Astrocyte (in vitro differentiated cells and primary cell): Measurements from ENCODE around the gene SLC25A21. TPM values are rescaled to one million over a fixed set of nuclear protein-coding genes. Genes with fewer than 3 reads are reported as not detected.

Source experiments
- DNase-seq: peaks from one replicate; pipeline ENCODE4 v3.0.0-alpha.2; 2010; ENCODE audit warnings: low read depth
- FAIRE-seq: peaks from 2 replicates; lab custom pipeline; 2011; peaks lifted over from hg19 to GRCh38; lab: Jason Lieb, UNC
- H2AFZ ChIP-seq: 2 replicates; pipeline ENCODE4 v1.6.0; 2012; ENCODE audit warnings: low read depth, low read length, inconsistent platforms
- H3K27ac ChIP-seq: 2 replicates; pipeline ENCODE4 v1.5.1; 2011; ENCODE audit warnings: low read depth, low read length, inconsistent platforms
- H3K27me3 ChIP-seq: 2 replicates; pipeline ENCODE4 v1.6.0; 2011; ENCODE audit warnings: low read length, inconsistent platforms; ENCODE audit not compliant: insufficient read depth
- H3K36me3 ChIP-seq: 2 replicates; pipeline ENCODE4 v1.5.1; 2011; ENCODE audit warnings: low read length, inconsistent platforms; ENCODE audit not compliant: insufficient read depth
- H3K4me1 ChIP-seq: 2 replicates; pipeline ENCODE4 v1.5.1; 2011; ENCODE audit warnings: low read length, inconsistent platforms; ENCODE audit not compliant: insufficient read depth
- H3K4me2 ChIP-seq: 2 replicates; pipeline ENCODE4 v1.6.0; 2012; ENCODE audit warnings: low read length, inconsistent platforms
- H3K4me3 ChIP-seq: 2 replicates; pipeline ENCODE4 v1.5.1; 2011; ENCODE audit warnings: low read depth, mild to moderate bottlenecking, low read length, inconsistent platforms; ENCODE audit not compliant: insufficient read depth
- H3K79me2 ChIP-seq: 2 replicates; pipeline ENCODE4 v1.6.0; 2012; ENCODE audit warnings: mild to moderate bottlenecking, low read length, inconsistent platforms; ENCODE audit not compliant: insufficient read depth
- H3K9ac ChIP-seq: 2 replicates; pipeline ENCODE4 v1.6.0; 2012; ENCODE audit warnings: mild to moderate bottlenecking, low read length, inconsistent platforms
- H3K9me3 ChIP-seq: 2 replicates; pipeline ENCODE4 v1.5.1; 2012; ENCODE audit warnings: low read depth, mild to moderate bottlenecking, low read length, inconsistent platforms; ENCODE audit not compliant: insufficient read depth
- H4K20me1 ChIP-seq: 2 replicates; pipeline ENCODE4 v1.6.0; 2012; ENCODE audit warnings: low read length, inconsistent platforms; ENCODE audit not compliant: insufficient read depth
- H3K27ac Mint-ChIP-seq: one replicate; pipeline ENCODE4 v1.8.0; 2021; ENCODE audit warnings: mild to moderate bottlenecking, mixed read lengths; ENCODE audit not compliant: unreplicated experiment
- H3K27me3 Mint-ChIP-seq: one replicate; pipeline ENCODE4 v1.8.0; 2021; ENCODE audit warnings: low read depth, mixed read lengths; ENCODE audit not compliant: unreplicated experiment
- H3K36me3 Mint-ChIP-seq: one replicate; pipeline ENCODE4 v1.8.0; 2021; ENCODE audit warnings: low read depth, mixed read lengths; ENCODE audit not compliant: unreplicated experiment
- H3K4me1 Mint-ChIP-seq: one replicate; pipeline ENCODE4 v1.8.0; 2021; ENCODE audit warnings: low read depth, mixed read lengths; ENCODE audit not compliant: unreplicated experiment
- H3K4me3 Mint-ChIP-seq: one replicate; pipeline ENCODE4 v1.8.0; 2021; ENCODE audit warnings: mild to moderate bottlenecking, moderate library complexity, mixed read lengths; ENCODE audit not compliant: unreplicated experiment
- H3K9me3 Mint-ChIP-seq: one replicate; pipeline ENCODE4 v1.8.0; 2021; ENCODE audit warnings: mild to moderate bottlenecking, mixed read lengths; ENCODE audit not compliant: unreplicated experiment
- EZH2 ChIP-seq: IDR thresholded peaks from 2 replicates; pipeline ENCODE4 v1.6.1; 2012; ENCODE audit warnings: mild to moderate bottlenecking, low read length, inconsistent platforms; ENCODE audit not compliant: insufficient read depth
- total RNA-seq: library from RNA; stranded (reverse); gene quantifications from 2 replicates; pipeline ENCODE4 v1.2.1, GENCODE V29; 2021
- TF ChIP-seq, protein P1 (sequence below): IDR thresholded peaks from 2 replicates; pipeline ENCODE4 v1.5.1; 2011; ENCODE audit warnings: low read depth, mild to moderate bottlenecking, inconsistent platforms, low read length, moderate library complexity; ENCODE audit not compliant: insufficient read depth

SLC25A21 gene
- total RNA-seq, 1 donor from 2014 or later = 1.5 TPM

- no peaks in the 10 kb centered on the region for H3K36me3 ChIP-seq
- H3K79me2 ChIP-seq = no peaks in the 10 kb centered on the region
- Mint-ChIP-seq H3K4me1 (peaks cover 29% of the 10 kb centered on the region), H3K4me3 (no peak overlapping the region), H3K9me3 (no peaks in the 10 kb centered on the region), H3K27me3 (no peaks in the 10 kb centered on the region), H3K27ac (peak overlapping the region; percentile 91), H3K36me3 (no peaks in the 10 kb centered on the region)
- H3K9me3 ChIP-seq = no peaks in the 10 kb centered on the region
- no peak overlapping the region for H3K4me3 ChIP-seq
- H2AFZ ChIP-seq = no peak overlapping the region
- H3K9ac ChIP-seq = no peak overlapping the region
- H4K20me1 ChIP-seq = no peaks in the 10 kb centered on the region
- FAIRE-seq = peak; percentile 85
- no peaks in the 10 kb centered on the region for H3K27me3 ChIP-seq
- H3K4me2 ChIP-seq = peak overlapping the region; percentile 14
- no peak overlapping the region for H3K27ac ChIP-seq
- no peaks in the 10 kb centered on the region for H3K4me1 ChIP-seq
- DNase-seq = peak; percentile 75
- TF ChIP-seq, protein P1, sequence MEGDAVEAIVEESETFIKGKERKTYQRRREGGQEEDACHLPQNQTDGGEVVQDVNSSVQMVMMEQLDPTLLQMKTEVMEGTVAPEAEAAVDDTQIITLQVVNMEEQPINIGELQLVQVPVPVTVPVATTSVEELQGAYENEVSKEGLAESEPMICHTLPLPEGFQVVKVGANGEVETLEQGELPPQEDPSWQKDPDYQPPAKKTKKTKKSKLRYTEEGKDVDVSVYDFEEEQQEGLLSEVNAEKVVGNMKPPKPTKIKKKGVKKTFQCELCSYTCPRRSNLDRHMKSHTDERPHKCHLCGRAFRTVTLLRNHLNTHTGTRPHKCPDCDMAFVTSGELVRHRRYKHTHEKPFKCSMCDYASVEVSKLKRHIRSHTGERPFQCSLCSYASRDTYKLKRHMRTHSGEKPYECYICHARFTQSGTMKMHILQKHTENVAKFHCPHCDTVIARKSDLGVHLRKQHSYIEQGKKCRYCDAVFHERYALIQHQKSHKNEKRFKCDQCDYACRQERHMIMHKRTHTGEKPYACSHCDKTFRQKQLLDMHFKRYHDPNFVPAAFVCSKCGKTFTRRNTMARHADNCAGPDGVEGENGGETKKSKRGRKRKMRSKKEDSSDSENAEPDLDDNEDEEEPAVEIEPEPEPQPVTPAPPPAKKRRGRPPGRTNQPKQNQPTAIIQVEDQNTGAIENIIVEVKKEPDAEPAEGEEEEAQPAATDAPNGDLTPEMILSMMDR = no peak
- no peak for TF ChIP-seq EZH2
These were observed 219.7 kb downstream of the SLC25A21 start for GRCh38 chr14:36952689-36953088.

DNA sequence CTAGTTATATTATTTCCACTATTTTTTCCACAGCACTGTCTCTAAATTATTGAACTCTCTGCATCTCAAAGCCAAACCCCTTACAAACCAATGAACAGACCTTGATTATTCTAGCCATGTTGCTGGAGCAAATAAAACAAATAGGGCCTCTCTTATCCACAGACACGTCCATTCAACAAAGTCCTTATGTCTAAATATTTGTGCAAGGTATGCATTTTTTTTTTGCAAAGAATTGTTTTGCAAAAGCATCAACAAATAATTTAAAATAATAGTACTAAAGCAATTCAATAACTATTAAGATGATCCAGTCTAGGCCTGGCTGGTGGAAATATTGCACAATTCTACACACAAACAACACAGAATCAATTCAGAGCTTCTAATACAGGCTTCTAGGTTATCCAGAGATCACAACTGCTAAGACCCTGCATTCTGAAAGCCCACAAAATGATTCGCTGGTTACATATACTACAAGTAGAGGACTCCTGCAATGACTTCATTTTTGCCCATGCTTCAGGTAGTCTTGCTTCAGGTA lies 221.0 kb downstream of the SLC25A21 start:
- Histone ChIP-seq H3K36me3 (no peaks in the 10 kb centered on the region), H4K20me1 (no peaks in the 10 kb centered on the region), H2AFZ (no peak overlapping the region), H3K4me2 (no peak overlapping the region), H3K79me2 (no peaks in the 10 kb centered on the region), H3K4me3 (no peak overlapping the region), H3K9me3 (no peaks in the 10 kb centered on the region), H3K27me3 (no peaks in the 10 kb centered on the region), H3K27ac (no peak overlapping the region), H3K4me1 (no peaks in the 10 kb centered on the region), H3K9ac (no peak overlapping the region)
- Mint-ChIP-seq H3K27me3 (no peaks in the 10 kb centered on the region), H3K27ac (no peak overlapping the region), H3K9me3 (no peaks in the 10 kb centered on the region), H3K4me3 (no peak overlapping the region), H3K4me1 (peaks cover 29% of the 10 kb centered on the region), H3K36me3 (no peaks in the 10 kb centered on the region)
- no peak for DNase-seq
- no peak for FAIRE-seq
- TF ChIP-seq, protein P1 = no peak
- TF ChIP-seq EZH2 = no peak

DNA sequence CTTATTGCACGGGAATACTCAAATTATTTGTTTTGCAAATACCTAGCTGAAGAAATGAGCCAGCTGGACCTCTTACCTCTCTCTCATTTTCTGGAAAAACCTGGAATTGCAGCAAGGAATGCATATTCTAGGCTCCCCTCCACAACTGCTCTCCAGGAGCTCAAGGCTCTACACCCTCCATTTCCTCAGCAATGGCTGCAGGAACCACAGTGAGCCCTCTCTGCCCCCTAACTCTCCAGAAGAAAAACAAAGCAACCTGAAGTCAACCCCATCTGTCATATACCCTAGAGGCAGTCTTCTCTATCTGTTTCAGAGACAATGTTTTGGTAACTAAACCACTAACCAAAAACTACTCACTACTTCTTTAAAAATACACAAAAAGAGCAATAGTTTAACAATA lies 221.6 kb downstream of the SLC25A21 start:
- H3K79me2 ChIP-seq = no peaks in the 10 kb centered on the region
- H3K4me3 ChIP-seq = no peak overlapping the region
- no peak overlapping the region for H3K9ac ChIP-seq
- H3K27ac ChIP-seq = no peak overlapping the region
- no peak overlapping the region for H3K4me2 ChIP-seq
- H3K36me3 ChIP-seq = no peaks in the 10 kb centered on the region
- Mint-ChIP-seq H3K4me3 (no peak overlapping the region), H3K27ac (no peak overlapping the region), H3K9me3 (no peaks in the 10 kb centered on the region), H3K4me1 (peaks cover 29% of the 10 kb centered on the region), H3K36me3 (no peaks in the 10 kb centered on the region), H3K27me3 (no peaks in the 10 kb centered on the region)
- no peaks in the 10 kb centered on the region for H3K9me3 ChIP-seq
- no peak overlapping the region for H2AFZ ChIP-seq
- DNase-seq (no peak), FAIRE-seq (no peak)
- TF ChIP-seq, protein P1 = no peak
- no peak for TF ChIP-seq EZH2
- H3K4me1 ChIP-seq = no peaks in the 10 kb centered on the region
- H4K20me1 ChIP-seq = no peaks in the 10 kb centered on the region
- no peaks in the 10 kb centered on the region for H3K27me3 ChIP-seq
